ENCODE results near the gene ZNF358. TPM values are rescaled to one million over a fixed set of nuclear protein-coding genes. Genes with fewer than 3 reads are reported as not detected.

Gene ZNF358
- total RNA-seq, 1 experiment from 2014 or later = 30.2 TPM

DNA sequence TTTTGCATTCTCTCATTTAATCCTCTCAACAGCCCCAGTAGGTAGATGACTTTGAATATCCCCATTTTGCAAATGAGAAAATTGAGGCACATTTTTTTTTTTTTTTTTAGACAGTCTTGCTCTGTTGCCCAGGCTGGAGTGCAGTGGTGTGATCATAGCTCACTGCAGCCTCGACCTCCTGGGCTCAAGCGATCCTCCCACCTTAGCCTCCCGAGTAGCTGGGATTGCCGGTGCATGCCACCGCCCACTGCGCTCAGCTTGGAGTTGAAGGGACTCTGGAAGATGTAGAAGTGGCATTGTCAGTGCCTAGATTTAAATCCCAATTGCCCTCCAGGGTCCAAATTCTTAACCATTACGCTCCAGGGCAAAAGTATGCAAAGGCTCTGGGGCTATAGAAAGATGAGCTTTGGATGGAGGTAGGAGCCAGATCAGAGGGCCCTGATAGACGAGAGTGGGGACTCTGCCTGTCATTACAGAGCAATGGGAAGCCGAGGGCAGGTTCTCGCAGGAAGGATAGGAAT, 5.7 kb downstream of the ZNF358 start:
- no TSS peak for BruUV-seq (replicated peaks)
- Histone ChIP-seq H3K4me3 (ENCODE audit: low read depth in 2 of 2, low read length in 2 of 2) (peak overlapping the region; percentile 63 to 73), H3K27ac (ENCODE audit: low read length) (peak overlapping the region; percentile 85), H3K4me1 (ENCODE audit: control insufficient read depth, insufficient read depth, low read length) (no peaks in the 10 kb centered on the region; the same call in 1 of the 2 replicates), H3K9me3 (ENCODE audit: control insufficient read depth, insufficient read depth, low read depth, low read length) (no peaks in the 10 kb centered on the region), H3K27me3 (ENCODE audit: control insufficient read depth, insufficient read depth, low read length) (no peaks in the 10 kb centered on the region), H3K36me3 (ENCODE audit: control insufficient read depth, insufficient read depth, low read length) (no peaks in the 10 kb centered on the region; the same call in 1 of the 2 replicates)
- no peak for DNase-seq (ENCODE audit: low read depth, low spot score)
- intact Hi-C loops (cut with micrococcal nuclease; ENCODE audit: unreplicated experiment) (no loop called here), in situ Hi-C loops (cut with HindIII; ENCODE audit: low pct_unique_long_range_greater_than_20kb, low sequenced_read_pairs) (no loop called here)
- ChIA-PET CTCF (no interaction called here), POLR2A (interaction anchor here (0.6 kb wide), 1 partner anchor 149 kb away, joined by 5 read pairs; no protein-coding TSS in a partner anchor)
- ATAC-seq = no peak
- TF ChIP-seq, protein P1, sequence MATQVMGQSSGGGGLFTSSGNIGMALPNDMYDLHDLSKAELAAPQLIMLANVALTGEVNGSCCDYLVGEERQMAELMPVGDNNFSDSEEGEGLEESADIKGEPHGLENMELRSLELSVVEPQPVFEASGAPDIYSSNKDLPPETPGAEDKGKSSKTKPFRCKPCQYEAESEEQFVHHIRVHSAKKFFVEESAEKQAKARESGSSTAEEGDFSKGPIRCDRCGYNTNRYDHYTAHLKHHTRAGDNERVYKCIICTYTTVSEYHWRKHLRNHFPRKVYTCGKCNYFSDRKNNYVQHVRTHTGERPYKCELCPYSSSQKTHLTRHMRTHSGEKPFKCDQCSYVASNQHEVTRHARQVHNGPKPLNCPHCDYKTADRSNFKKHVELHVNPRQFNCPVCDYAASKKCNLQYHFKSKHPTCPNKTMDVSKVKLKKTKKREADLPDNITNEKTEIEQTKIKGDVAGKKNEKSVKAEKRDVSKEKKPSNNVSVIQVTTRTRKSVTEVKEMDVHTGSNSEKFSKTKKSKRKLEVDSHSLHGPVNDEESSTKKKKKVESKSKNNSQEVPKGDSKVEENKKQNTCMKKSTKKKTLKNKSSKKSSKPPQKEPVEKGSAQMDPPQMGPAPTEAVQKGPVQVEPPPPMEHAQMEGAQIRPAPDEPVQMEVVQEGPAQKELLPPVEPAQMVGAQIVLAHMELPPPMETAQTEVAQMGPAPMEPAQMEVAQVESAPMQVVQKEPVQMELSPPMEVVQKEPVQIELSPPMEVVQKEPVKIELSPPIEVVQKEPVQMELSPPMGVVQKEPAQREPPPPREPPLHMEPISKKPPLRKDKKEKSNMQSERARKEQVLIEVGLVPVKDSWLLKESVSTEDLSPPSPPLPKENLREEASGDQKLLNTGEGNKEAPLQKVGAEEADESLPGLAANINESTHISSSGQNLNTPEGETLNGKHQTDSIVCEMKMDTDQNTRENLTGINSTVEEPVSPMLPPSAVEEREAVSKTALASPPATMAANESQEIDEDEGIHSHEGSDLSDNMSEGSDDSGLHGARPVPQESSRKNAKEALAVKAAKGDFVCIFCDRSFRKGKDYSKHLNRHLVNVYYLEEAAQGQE (IDR thresholded peaks at IDR 0.05; ENCODE audit: insufficient read depth in 1 of 2, low read depth in 2 of 2, low read length in 1 of 2) = no peak
- no peak for TF ChIP-seq SIN3A (IDR thresholded peaks at IDR 0.05; ENCODE audit: borderline replicate concordance, insufficient read depth, low read depth, low read length)
- TF ChIP-seq, protein P2, sequence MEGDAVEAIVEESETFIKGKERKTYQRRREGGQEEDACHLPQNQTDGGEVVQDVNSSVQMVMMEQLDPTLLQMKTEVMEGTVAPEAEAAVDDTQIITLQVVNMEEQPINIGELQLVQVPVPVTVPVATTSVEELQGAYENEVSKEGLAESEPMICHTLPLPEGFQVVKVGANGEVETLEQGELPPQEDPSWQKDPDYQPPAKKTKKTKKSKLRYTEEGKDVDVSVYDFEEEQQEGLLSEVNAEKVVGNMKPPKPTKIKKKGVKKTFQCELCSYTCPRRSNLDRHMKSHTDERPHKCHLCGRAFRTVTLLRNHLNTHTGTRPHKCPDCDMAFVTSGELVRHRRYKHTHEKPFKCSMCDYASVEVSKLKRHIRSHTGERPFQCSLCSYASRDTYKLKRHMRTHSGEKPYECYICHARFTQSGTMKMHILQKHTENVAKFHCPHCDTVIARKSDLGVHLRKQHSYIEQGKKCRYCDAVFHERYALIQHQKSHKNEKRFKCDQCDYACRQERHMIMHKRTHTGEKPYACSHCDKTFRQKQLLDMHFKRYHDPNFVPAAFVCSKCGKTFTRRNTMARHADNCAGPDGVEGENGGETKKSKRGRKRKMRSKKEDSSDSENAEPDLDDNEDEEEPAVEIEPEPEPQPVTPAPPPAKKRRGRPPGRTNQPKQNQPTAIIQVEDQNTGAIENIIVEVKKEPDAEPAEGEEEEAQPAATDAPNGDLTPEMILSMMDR (IDR thresholded peaks at IDR 0.05) = no peak
- no peak for TF ChIP-seq TCF7L2 (IDR thresholded peaks at IDR 0.05; ENCODE audit: low read depth, low read length)
- TF ChIP-seq POLR2AphosphoS5 (IDR thresholded peaks at IDR 0.05; ENCODE audit: low read depth, low read length) = no peak

DNA sequence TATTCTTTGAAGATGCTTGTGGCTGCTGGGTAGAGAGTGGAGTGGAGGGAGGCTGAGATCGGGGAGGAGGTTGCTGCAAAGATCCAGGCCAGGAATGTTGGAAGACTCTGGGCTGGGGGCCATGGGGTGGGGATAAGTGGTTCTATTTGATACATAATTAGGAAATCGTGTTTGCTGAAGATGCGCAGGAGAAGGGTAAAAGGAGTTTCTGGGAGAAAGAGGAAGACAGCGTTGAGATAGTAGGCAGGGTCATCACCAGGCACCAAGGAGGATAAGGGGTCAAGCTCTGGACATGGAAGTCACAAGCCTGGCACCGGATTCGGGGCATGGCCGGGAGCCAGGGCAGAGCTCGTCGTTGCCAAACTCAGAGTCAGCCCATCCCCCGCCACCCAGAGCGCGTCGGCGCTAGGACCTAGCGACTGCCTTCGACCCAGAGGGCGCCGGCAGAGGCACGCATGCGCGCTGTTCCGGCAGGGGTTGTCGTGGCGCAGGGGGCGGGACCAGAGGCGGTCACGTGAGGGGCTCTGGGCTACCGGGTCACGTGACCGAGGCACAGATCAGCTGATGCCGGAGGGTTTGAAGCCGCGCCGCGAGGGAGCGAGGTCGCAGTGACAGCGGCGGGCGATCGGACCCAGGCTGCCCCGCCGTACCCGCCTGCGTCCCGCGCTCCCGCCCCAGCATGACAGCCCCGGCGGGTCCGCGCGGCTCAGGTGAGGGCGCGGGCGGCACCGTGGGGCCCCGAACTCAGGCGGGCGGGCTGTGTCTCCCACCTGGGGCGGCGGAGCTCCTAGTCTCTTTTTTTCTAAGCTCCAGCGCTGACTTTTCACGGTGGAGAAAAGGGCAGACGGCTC, 6.4 kb downstream of the ZNF358 start, which contains the start of gene MCOLN1:
TSS of gene MCOLN1 (plus strand) at position 553 of the 851 bp plus-strand sequence. CDS start at position 680, 127 bp downstream.
- Histone ChIP-seq H3K4me1 (ENCODE audit: control insufficient read depth, insufficient read depth, low read length) (no peaks in the 10 kb centered on the region), H3K27ac (ENCODE audit: low read length) (peak within 1 kb of the TSS; percentile 85), H3K9me3 (ENCODE audit: control insufficient read depth, insufficient read depth, low read depth, low read length) (no peaks in the 10 kb centered on the region), H3K36me3 (ENCODE audit: control insufficient read depth, insufficient read depth, low read length) (no peaks in the 10 kb centered on the region; the same call in 1 of the 2 replicates), H3K27me3 (ENCODE audit: control insufficient read depth, insufficient read depth, low read length) (no peaks in the 10 kb centered on the region), H3K4me3 (ENCODE audit: low read depth in 2 of 2, low read length in 2 of 2) (peak within 1 kb of the TSS; percentile 73 to 81)
- intact Hi-C loops (cut with micrococcal nuclease; ENCODE audit: unreplicated experiment) = no loop called here
- CTCF ChIA-PET = no interaction called here
- peak; percentile 66 for DNase-seq (ENCODE audit: low read depth, low spot score)
- TF ChIP-seq, protein P2 (IDR thresholded peaks at IDR 0.05) = no peak
- TF ChIP-seq, protein P1 (IDR thresholded peaks at IDR 0.05; ENCODE audit: insufficient read depth in 1 of 2, low read depth in 2 of 2, low read length in 1 of 2) = peak in 1 of 2 experiments; percentile 58; a peak in 1 of 4 replicates
- TF ChIP-seq TCF7L2 (IDR thresholded peaks at IDR 0.05; ENCODE audit: low read depth, low read length) = peak; percentile 79
- TF ChIP-seq SIN3A (IDR thresholded peaks at IDR 0.05; ENCODE audit: borderline replicate concordance, insufficient read depth, low read depth, low read length) = peak; percentile 99; the same call in 1 of the 2 replicates
- TF ChIP-seq POLR2AphosphoS5 (IDR thresholded peaks at IDR 0.05; ENCODE audit: low read depth, low read length) = peak; percentile 43; the same call in 1 of the 2 replicates
- no TSS peak for BruUV-seq (replicated peaks)
- peak; percentile 89 for ATAC-seq
- in situ Hi-C loops (cut with HindIII; ENCODE audit: low pct_unique_long_range_greater_than_20kb, low sequenced_read_pairs) = no loop called here
- POLR2A ChIA-PET = interaction anchor here (0.6 kb wide), 1 partner anchor 149 kb away, joined by 5 read pairs; no protein-coding TSS in a partner anchor

Measured in Panc1 (cell line).